GM18526 (cell line): ENCODE measurements around the gene PKP4.

ENCODE experiments used
- POLR2A ChIP-seq: IDR thresholded peaks from 3 replicates; pipeline ENCODE4 v1.6.1; 2011; ENCODE audit not compliant: insufficient read length; ENCODE audit errors: extremely low read depth

The PKP4 gene

DNA sequence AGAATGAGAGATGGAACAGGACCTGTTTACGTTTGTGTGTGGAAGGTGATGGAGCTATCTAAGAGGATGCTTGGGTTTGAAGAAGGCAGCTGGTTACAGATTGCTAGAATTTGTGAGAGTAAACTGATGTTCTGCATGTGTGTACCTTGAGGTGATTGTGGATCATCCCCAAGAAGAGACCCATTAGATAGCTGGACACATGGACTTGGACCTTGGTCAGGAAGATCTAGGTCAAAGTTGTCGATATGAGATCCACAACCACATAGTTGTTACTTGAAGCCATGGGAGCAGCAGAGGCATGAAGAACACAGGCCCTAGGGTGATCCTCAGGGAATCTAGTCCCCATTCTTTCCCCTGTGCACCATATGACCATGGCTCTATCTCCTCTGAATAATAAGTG is 101.0 kb downstream of the PKP4 start:
- no peak for TF ChIP-seq POLR2A

DNA sequence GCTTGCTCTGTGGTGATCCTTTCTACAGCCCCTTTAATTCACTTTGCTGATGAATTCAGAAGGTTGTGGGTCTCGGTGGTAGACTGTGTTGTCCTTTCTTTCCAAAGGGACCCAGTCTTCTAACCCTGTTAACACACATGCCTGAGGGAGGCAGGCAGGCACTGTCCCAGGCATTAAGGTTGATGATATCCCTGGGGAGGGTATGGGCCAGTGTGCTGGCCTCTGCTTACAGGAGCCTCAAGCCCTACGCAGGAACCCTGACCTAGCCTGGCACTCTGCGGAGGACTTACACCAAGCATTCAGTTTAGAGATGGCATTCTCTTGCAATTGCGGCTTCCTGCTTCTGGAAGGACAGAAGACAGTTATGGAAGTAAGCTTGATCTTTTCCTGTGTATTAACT is 102.5 kb downstream of the PKP4 start:
- no peak for TF ChIP-seq POLR2A

DNA sequence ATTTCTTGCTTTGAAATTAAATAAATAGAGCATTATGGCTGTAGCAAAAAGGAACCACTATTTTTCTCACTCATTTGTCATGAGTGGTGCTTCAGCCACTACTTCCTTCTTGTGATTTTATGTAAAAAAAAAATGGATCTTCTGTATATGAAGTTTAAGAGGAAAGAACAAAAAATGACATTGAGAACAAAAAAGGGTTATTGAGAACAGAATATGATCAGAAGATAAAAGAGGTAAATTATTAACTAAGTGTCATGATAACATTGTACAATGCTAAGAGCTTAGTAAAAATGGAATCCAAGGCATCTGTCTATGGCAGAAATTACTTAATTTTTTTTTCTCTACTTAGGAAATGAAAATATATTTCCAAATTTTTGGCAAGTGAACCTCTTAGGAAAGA is 103.5 kb downstream of the PKP4 start:
- no peak for TF ChIP-seq POLR2A

DNA sequence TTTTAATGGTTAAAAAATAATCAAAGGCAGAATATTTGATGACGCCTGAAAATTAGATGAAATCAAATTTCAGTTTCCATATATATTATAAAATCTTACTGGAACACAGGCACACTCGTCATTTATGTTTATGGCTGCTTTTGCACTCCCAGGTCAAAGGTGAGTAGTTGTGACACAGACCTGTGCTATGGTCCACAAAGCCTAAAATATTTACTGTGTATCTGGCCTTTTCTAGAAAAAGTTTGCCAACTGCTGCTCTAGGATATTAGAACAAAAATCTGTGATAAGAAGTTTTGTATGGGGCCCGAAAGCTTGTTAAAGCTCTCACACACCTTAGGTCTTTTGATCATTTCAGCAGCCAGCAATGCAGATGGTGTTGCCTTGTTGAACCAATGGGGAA is 104.3 kb downstream of the PKP4 start:
- TF ChIP-seq POLR2A, result no peak

DNA sequence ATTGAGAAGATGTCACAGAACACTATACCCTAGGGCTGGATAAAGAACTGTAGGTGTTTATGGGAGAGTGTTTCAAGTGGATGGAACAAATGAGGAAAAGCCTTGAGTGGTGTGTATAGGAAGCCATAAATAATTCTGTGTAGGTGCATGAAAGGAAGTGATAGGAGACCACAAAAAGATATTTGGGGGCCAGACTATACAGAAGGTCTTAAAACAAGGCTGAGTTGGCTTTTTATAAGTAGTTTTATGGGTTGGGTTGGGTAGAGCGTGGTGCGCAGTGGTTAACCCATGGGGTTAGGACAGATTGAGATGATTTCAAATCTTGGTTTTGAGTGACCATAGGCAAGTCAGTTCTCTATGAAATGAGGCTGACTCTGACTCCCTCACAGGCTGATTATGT is 110.5 kb downstream of the PKP4 start:
- no peak for TF ChIP-seq POLR2A

DNA sequence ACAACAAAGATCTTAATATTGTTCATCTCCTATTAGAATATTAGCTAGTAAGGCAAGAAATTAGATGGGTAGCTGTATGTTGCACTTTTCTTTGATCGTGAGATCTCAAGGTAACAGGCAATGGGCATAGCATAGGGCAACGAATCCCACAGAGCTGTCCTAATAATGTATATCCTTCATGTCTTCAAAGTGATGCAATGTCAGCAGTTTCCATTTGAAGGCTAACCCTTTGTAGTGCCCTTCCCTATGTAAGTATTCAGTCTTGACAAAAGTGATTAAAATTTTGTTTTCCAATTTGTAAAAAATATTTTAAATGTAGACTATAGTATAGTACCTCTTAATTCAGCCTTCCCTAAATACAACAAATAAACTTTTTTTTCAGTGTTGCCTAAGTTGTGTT is 112.5 kb downstream of the PKP4 start:
- no peak for TF ChIP-seq POLR2A

DNA sequence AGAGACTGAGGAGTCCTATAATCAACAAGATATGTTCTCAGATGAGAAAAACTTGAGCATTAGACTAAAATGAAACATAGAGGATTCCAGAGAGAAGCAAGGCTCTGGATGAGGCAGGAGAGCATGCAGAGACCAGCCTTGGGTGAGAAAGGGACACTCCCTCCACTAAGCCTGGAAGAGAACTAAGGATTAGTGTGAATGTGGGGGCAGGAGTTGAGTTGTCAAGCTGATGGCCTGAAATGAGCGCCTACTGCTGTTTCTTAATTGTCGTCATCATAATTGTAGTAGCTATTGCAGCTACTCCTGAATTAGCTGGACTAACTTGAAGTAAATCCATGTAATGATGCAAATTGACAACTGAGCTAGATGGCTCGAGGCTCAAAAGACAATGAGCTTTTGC is 114.1 kb downstream of the PKP4 start:
- no peak for TF ChIP-seq POLR2A

DNA sequence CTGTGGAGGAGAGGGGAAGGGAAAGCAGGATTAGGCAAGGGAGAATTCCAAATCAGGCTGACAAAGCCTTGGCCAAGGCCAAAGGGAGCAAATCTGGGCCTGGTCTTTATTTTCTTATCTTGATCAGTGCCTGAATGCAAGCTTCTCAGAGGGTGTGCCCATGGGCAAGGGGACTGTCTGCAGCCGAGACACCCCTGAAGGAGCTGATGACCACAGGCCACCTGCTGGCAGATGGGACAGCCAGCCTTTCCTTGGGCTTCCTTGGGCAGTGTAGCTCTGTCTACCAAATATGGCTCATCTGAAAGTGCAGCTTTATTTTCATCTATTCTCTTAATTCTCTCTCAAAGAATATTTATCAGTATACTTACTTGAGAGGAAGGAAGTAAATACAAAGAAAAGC is 117.0 kb downstream of the PKP4 start:
- no peak for TF ChIP-seq POLR2A

DNA sequence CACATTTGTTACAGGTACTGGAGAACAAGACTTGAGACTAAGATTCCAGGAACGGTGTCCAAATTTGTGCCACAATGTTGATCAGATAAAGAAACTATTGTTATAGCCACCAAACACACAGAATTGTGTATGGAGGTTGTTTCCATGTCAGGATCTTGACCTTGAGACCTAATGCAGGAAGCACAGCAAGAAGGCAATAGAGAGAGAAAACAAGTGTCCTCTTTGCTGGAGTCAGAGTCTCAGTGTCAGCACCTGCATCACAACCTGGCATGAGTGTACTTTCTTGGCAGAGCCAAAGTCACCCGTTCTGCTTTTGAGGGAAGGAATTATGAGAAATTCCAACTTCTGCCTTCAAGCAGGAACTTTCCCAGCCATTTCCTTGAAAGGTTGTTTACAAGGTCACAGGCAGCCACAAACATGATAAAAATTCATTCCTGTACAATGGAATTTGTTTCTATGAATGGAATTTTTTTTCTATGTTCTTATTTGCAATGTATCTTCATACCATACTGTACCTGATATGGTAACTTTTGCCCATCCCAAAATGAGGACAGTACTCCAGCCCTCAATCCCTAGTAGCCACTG is 118.4 kb downstream of the PKP4 start:
- TF ChIP-seq POLR2A, result no peak

DNA sequence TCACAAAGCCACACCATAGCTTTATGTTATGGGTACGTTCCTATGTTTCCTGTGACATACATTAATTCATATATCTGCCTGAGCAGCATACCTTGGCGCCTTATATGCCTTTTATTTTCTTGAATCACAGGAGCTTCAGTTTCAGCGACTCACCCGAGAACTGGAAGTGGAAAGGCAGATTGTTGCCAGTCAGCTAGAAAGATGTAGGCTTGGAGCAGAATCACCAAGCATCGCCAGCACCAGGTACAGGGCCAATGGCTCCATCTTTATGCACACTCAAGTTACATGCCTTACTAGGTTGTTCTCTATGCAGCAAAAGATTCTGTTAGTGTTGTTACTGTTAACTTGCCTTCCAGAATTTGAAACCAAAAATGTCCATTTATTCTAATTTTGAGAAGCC is 120.4 kb downstream of the PKP4 start:
- TF ChIP-seq POLR2A, result no peak

DNA sequence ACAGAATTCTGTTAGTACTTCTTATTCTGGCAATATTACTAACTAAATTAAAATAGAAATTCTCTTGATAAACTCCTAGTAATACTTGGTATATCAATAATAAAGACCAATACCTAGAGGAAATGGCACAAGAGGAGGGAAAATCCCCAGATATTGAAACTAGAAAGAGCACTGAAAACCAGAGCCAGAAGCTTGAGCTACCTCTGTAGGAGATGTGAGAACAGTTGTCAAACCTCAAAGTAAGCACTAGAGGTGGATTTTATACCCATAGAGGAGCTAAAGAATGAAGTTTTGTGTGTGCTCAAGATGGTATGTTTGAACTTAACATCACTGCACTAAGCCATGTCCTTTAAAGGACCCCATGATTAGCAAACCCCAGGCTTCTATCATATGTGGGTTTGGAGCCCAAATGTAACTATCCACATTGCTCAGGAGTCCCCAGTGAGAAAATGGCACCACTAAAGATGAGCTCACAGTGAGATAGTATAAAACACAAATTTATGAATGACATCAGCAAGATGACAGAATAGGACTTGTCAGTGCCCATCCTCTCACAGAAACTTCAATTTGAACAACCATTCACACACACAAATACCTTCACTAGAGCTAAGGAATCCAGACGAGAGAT is 122.1 kb downstream of the PKP4 start:
- TF ChIP-seq POLR2A, result no peak

DNA sequence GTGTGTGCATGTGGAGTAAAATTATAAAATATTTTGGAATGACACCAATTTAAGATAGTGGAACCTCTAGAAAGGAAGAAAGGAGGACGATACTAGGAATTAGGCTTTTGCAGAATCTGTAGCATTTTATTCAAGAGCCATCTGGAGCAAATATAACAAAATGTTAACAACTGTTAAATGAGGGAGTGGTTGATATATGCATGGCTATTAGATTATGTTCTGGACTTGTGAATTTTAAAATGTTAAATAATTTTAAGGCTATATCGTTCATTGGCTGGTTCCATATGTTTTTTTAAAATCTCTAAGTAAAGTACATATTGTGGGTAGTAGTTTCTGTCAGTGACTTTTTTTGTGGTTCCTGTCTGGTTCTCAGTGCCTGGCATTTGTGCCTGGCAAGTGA is 123.2 kb downstream of the PKP4 start:
- TF ChIP-seq POLR2A, result no peak

DNA sequence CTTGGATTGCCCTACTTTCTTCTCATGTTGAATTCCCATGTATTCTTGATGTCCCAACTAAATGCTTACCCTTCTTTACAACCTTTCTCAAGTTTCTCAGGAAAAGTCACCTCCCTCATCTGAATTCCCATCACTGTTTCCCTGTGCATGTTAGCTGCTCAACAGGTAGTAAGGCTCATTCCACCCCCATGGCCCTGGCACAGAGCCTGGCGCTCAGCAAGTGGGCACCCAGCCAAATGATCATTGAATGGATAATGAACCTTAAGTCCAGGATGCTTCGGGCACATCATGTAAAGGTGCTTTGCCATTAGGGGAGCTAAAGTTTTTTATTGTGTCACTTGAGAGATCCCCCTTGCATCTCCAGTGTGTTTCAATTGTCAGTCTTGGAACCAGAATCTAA is 124.0 kb downstream of the PKP4 start:
- TF ChIP-seq POLR2A, result no peak

DNA sequence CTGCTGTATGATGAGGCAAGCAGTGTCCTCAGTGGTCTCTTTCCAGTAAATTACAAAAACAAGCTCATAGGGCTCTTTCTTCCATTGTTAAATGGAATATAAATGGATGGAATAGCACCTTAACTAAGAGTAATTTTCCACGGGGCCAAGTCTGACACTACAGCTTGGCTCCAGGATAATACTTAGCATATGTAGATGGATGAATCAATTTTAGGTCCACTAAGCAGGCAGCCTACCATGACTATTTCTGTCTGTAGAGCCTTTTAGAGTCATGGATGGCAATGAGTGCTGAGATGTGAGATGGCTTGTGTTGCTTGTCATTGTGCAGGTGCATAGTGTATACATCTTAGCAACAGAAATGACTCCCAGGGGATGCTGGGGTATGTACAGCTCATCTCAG is 125.9 kb downstream of the PKP4 start:
- no peak for TF ChIP-seq POLR2A

DNA sequence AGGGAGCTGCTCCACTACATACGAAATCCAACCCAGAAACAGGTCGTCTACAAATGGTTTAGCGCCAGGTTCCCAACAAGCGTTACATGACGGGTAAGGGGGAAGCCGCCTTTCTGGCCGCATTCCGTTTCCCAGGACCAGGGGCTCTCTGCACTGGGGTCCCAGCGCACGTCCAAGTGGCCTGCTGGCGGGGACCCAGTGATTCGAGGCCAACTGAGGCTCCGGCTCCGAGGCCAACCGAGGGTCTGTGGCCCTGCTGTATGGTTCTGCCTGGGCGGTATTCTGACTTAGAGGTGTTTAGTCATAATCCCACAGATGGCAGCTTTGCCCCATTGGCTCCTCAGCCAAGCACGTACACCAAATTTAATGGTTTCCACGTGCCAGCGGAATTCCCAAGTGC is 127.2 kb downstream of the PKP4 start:
- no peak for TF ChIP-seq POLR2A

DNA sequence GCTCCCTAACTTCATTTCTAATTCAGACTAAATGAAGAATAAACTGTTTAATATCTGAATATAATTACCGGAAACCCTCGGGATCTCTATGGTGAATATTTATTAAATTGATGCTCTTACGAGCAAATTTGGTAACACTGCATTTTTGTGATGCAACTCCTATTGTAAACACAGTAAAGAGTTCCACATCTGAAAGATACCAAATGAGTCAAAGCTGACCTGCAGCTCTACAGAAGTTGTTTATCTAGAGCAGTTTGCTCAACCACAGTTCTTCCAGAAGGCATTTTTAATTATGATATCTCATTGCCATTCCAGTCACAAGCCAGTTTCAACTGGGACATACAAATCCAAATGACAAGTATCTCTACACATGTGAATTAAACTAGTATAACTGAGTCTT is 129.7 kb downstream of the PKP4 start:
- no peak for TF ChIP-seq POLR2A

DNA sequence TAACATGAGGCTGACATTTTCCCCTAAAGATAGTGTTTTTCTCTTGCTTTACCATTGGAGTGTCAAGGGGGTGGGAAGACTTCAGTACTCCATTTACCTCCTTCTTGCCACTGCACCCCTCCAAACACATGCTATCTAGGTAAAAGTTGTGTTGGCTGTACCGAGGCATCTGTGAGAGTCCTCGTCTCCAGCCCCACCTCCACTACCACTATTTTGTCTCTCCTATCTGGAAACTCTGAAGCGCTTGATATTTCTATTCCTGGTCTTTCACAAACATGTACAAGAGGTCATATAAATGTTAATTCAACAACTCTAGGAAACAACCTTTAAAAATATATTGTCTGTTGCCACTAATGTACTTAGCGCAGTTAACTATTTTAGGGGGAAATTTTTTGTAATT is 132.6 kb downstream of the PKP4 start:
- TF ChIP-seq POLR2A, result no peak

DNA sequence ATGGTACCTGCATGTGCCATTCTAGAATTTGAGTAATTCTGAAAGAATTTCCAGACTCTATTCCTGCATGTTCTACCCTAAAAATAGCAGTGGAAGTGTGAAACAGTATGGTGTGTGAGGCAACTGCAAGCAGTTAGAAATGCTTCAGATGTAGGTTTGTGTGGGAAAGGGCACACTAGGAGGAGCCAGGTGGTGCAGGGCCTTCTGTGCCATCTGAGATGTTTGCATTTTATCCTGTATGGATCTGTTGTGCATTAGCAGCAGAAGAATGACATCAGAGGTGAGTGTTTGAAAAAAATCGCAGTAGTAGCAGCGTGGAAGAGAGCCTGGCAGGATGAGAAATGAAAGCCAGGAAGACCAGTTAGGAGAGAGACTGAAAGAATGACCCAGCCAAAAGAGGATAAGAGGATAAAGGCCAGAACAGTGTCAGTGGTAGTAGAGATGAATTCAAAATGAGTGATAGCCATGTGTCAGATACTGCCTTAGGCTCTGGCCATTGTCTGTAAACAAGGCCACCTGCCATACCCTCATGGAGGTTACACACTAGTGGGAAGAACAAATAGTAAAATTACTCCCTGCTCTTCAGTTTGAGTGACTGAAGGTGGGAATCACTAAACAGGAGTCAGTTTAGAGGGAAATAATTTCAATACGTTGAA is 142.2 kb downstream of the PKP4 start:
- no peak for TF ChIP-seq POLR2A

DNA sequence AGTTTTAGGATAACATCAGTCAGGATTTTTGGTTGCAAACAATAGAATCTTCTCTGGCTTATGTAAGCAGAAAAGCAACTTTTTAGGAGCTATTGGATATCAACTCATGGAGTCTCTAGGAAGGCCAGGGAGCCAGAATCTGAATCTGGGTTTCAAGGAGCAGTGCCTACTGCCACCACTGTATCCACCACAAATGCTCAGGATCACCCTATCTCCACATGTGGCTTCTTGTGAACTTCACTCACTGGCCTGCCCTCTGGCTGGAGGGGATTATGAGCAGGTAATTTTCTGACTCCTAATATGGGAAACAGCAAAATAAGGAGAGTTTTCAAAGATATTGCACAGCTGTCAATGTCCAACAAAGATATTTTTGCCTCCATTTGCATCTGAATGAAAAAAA is 142.9 kb downstream of the PKP4 start:
- no peak for TF ChIP-seq POLR2A
